Esophagus mucosa (tissue), 1 donor: Measurements from ENCODE around the gene ABCG2. TPM values are rescaled to one million over a fixed set of nuclear protein-coding genes. Genes with fewer than 3 reads are reported as not detected.
A peak's percentile ranks its signal among the peaks of the same experiment; 100 is the strongest.
"Not testable (repeated sequence)": the region's sequence is repeated elsewhere in the genome, so short reads cannot be mapped to it uniquely, and the experiment has no call there.

ENCODE experiments used
- ATAC-seq: fragments of 200-7000 bp; cut with Tn5 transposase; one replicate; pipeline ENCODE4 v1.9.1; 2020
- total RNA-seq: library from RNA; stranded (reverse); gene quantifications from one replicate; pipeline ENCODE4 v1.2.4, GENCODE V29; 2023
- donor health status: DM: yes; HTN: yes; CAD: no.

ABCG2 gene
- total RNA-seq, 1 donor from 2014 or later = 0.92 TPM

DNA sequence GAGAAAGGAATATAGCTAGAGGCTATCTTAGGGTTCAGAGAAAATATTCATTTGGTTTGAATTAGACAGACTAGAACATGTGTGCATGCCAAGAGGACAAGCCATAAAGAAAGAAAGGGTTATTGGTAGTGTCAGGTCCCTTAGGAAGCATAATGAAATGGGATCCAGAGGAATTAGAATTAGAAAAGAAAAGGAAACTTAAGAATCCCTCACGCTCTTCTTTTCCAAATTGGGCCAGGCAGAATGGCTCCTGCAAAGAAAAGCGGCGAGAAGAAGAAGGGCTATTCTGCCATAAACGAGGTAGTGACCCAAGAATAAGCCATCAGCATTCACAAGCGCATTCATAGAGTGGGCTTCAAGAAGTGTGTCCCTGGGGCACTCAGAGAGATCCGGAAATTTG is 4.9 kb upstream of the ABCG2 start:
- no peak for ATAC-seq

DNA sequence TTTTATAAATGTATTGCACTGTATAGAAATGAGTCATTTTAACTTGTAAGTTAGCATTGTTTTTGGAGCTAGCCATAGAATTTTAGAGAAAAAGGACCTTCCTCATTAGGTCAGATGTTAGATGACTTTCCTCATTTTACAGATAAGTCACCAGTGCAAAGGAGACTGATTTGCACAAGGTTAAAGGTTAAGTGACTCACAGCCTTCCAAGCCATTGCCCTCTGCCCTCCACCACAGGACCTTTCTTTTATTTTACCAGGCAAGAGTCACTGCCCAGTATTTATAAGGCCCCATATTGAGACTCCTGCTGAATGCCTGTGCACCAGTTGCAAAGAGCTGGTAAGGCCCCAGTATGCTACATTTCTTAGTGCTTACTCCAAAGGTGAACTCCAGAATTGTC is 4.2 kb upstream of the ABCG2 start:
- no peak for ATAC-seq

DNA sequence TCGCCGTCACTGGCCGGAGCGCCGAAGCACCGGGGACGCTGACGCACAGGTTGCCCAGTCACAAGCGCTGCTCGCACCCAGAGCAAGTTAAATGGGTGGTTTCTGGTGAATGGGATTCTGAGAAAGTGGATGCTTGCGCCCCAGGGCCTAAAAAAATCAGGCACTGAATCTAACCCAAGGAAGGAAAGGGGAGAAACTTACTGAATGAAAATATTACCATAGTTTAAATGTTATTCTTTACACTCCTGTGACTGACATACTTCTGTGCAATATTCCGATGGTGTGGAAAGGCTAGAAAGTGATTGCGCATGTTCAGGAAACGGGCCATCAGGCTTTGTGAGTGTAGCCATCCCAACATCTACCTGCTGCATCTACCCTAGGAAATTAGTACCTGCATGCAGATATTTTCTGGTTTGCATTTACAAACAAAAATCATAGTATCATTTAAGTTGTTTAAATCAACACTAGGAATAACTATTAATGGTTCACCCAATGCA is 838 bp upstream of the ABCG2 start:
- no peak for ATAC-seq

DNA sequence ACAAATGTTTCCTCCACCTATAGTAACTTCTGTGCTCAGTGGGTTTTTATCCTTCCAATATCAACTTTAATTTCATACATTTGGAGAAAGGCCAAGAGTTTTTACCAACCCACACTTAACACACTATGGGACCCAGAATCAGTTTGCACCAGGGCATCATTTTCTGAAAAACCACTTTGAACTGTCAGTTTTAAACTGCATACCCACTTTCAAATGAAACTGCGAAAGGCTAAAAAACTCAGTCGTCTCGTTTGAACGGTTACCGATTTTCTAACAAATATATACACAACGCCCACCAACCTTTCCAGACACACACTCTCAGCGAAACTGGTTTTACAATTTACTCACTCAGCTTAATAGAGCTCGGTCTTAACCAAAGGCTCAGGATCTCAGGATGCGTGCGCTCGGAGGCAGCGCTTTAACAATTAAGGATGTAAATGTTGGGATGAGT is 376 bp downstream of the ABCG2 start:
- peak; percentile 70 for ATAC-seq

DNA sequence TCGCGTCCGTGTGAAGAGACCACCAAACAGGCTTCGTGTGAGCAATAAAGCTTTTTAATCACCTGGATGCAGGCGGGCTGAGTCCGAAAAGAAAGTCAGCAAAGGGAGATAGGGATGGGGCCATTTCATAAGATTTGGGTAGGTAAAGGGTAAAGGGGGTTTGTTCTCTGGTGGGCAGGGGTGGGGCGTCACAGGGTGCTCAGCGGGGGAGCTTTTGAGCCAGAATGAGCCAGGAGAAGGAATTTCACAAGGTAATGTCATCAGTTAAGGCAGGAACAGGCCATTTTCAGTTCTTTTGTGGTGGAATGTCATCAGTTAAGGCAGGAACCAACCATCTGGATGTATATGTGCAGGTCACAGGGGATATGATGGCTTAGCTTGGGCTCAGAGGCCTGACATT is 6.1 kb downstream of the ABCG2 start:
- not testable (repeated sequence) for ATAC-seq

DNA sequence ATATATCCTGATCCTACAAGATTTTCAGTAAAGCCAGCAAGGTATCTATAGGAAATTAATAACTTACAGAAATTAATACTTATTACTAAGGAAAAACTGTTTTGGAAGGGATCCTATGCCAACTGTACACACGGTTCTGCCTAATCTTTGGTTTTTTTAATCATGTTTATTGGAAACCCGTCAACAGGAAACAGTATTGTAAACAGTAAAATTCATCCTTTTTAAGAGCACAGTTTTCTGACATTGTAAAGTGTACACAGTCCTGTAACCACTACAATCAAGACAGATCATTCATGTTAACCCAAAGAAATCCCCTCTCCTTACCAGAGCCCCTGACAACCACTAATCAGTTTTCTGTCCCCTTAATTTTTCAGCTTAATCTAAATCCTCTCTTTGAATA is 9.9 kb downstream of the ABCG2 start:
- ATAC-seq = no peak

DNA sequence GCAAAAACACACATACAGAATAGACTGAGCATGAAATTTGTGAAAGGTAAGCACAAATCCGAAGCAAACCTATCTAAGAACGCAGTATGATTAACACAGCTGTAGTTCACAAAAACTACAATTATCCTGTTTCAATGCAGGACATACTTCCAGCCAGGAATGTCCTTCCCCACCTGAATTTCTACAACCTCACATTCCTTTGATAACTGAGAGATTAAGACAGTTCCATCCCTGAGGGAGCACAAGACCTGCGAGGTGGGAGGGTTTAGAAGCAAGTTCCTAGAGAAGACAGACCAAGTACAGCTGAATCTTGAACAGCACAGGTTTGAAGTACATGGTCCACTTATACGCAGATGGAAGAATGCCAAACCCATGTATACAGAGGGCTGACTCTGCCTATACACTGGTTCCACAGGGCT is 10.6 kb downstream of the ABCG2 start:
- no peak for ATAC-seq

DNA sequence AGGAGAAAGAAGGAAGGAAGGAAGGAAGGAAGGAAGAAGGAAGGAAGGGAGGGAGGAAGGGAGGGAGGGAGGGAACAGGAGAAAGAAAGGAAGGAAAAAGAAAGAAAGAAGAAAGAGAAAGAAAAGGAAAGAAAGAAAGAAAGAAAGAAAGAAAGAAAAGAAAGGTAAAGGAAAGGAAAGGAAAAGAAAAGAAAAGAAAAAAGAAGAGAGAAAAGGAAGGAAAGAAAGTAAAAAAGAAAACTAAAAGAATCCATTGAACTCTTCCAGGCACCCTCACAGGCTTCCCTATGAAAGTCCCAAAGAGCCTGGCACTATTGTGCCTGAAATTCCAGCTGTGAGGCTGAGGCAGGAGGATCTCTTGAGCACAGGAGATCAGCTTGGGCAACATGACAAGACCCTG is 11.5 kb downstream of the ABCG2 start:
- no peak for ATAC-seq

DNA sequence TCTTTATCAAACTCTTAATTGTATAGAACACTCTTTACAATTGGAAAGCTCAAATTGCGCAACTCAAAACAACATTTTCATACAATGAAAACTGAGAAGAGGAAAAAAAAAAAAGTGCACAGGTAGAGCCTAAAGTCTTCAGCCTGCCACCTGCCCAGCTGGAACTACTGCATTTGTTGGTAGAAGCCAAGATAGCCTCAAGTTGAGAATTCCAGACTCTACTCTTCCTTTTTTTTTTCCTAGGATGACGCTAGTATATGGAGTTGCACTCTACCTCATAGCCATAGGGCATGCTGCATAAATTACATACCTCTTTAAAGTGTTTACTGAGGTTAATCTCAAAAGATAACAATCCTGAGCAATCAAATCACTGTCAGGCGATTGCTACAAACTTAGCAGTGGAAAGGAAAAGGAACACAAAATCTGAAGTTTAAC is 13.6 kb downstream of the ABCG2 start:
- ATAC-seq = peak; percentile 33

DNA sequence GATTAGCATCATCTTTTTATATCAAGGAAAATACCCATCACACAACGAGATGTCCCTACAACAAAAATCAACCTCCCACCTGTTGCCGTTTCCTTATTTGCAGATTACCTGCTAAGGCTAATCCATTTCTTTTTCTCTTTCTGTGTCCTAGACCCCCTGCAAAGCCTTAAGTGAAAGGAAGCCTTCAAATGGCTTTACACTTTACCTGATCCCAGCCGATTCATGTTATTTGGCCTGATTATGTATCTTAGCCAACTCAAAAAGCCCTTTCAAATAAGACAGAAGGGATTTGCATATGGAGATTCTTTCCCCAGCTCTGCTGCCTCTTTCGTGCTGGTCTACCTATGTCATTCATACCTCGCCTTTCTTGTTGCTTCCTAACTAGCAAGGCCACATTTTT is 14.4 kb downstream of the ABCG2 start:
- no peak for ATAC-seq

DNA sequence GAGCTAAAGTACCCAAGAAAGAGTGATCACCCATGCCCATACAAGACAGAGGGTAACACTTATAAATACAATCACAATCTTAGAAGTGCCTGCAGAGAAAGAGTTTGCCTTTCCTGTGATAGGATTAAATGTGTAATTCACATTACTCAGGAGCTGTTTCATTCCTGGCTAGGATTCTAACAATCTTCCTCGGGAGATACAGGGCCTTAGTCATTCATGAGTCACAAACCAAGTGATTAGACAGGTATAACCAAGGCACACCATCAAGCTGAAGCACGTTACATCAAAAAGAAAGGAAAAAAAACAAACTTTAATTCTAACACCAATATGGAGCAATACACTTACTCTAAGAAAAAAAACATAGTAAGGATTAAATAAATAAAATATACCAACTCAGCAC is 14.9 kb downstream of the ABCG2 start:
- peak; percentile 98 for ATAC-seq

DNA sequence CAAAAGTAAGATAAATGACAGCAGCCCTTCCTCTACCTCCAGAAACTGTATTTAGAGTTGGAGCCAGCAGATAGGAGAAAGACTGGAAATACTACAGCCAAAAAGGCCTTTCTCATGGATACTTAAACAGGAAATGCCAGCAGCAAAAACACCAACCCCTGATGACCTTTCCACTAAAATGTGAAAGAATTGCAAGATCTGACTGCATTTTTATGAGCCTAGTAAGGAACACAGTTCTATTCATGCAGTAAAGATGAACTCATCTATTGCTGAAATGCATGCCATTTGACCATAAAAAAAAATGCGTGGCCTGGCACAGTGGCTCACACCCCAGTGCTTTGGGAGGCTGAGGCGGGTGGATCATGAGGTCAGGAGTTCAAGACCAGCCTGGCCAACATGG is 19.9 kb downstream of the ABCG2 start:
- no peak for ATAC-seq

DNA sequence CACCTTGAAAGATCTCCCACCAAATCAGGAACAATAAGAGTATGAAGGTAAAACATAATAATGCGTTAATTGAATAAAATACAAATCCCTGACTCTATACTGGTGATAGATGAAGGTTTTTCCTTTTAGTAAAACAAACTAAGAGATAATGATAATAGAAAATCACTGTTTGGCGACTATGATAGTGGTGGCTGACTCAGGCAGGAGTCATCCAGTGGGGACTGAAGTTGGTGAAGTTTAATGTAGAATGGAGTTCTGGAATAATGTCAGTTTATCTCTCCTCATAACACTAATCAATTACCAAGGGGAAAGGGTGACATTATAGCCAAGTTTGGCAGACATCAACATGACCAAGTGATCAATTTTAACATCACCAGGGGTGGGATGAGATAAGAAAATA is 21.3 kb downstream of the ABCG2 start:
- ATAC-seq = no peak

DNA sequence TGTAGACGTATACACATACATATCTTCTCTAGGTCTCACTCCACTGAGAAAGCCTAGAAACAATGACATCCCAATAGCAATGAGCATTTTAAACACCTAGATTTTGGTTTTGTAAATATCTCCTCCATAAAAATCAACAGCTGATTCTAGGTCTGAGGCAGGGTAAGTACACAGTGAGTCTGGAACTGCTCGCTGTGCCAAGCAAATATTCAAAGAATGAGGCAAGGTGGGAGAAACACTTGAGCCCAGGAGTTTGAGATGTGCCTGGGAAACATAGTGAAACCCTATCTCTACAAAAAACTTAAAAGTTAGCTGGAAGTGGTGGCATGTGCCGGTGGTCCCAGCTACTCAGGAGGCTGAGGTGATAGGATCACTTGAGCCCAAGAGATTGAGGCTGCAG is 22.2 kb downstream of the ABCG2 start:
- no peak for ATAC-seq

DNA sequence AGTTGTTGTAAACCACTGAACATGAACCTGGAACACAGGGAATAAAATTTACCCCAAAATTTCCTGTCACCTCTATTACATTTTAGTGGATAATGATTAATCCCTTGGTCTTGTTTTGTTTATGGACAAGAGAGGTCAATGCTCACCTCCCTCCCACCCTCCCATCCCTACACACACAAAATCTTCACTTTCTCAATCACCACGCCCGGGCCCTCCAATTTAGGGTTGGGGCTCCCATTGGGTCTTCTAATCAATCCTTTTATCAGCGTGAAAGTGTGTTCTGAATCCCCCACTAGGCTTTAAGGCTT is 23.1 kb downstream of the ABCG2 start:
- no peak for ATAC-seq

DNA sequence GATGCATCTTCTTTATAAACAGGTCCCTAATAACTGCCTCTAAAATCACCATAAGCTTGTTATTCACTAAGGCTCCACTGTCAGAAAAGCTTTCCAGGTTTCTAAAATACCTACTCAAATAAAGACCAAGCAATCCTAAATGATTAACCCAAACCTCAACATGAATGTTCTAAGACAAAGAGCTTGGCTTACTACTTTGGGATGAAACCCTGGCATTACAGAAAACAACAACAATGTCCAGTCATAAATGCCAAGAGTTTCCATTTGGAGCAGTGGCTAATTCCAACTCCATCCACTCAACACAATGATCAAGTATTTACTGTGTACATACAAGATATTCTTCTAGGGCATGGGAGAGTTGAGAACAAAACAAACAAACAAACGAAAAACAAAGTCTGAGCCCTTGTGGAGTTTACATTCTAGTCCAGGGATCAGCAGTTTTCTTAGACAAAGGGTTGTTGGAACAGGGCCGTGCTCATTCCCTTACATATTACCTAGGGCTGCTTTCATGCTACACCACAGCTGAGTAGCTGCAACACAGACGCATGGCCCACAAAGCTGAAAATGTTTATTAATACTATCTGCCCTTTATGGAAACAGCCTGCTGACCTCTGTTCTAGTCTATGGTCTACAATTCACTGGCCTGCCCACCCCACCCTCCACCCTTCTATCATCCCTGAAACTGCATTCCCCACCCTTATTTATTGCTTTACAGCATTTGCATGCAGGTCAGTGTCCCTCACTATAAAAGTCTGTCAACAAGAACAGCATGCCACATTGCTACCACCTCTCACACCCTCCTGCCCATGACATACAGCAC is 23.7 kb downstream of the ABCG2 start:
- ATAC-seq = no peak

DNA sequence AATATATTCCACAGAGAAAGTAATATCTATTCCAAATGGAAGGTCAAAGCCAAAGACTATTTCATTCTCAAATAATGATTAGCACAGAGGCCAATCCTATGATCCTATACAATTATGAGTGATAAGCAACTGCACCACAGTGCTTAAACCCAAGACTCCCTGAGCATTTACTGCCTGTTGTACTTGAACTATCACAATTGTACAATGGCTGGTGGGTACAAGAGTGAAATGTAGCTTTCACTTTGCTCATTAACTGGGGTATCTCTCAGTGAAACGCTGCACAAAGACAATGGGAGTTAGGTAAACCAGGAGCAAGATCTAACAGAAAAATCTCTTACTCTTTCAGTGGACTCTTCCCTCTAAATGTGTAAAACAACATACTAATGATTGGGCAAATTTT is 24.3 kb downstream of the ABCG2 start:
- ATAC-seq = no peak

DNA sequence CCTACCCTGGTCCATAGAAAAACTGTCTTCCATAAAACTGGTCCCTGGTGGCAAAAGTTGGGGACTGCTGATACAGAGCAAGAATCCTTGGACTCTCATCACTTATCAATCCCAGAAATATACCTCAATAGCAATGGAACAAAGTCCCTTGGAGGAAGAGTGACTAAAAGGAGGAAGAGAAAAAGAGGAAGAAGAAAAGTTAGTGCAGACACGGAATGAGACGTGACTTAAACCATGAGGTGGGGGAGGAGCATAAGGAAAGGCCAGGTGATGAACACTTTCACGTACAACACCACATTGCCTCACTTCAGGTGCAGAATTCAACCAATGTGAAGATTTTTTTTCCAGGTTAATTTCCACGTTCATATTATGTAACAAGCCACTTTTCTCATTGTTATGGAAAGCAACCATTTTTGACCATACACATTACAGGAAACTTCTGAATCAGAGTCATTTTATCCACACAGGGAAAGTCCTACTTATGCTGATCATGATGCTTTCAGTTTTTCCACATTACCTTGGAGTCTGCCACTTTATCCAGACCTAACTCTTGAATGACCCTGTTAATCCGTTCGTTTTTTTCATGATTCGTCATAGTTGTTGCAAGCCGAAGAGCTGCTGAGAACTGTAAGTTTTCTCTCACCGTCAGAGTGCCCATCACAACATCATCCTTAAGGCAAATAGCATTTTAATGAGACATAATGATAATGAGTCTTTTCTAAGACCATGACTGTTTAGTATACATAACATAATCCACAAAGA is 27.7 kb downstream of the ABCG2 start:
- no peak for ATAC-seq

DNA sequence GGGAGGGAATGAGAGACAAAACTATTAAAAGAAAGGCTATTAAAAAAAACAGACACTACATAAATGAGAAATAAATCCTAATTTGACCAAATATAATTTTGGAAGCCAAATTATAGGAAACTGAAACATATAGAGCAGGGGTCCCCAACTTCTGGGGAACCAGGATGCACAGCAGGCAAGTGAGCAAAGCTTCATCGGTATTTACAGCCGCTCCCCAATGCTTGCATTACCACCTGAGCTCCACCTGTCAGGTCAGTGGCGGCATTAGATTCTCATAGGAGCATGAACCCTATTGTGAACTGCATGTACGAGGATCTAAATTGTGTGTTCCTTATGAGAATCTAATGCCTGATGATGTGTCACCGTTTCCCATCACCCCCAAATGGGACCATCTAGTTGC is 28.4 kb downstream of the ABCG2 start:
- ATAC-seq = no peak

DNA sequence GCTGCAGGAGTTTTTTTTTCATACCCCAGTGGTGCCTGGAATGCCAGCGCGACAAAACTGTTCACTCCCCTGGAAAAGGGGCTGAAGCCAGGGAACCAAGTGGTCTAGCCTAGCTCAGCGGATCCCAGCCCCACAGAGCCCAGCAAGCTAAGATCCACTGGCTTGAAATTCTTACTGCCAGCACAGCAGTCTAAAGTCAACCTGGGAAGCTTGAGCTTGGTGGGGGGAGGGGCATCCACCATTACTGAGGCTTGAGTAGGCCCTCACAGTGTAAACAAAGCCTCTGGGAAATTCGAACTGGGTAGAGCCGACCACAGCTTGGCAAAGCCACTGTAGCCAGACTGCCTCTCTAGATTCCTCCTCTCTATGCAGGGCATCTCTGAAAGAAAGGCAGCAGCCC is 36.2 kb downstream of the ABCG2 start:
- ATAC-seq = not testable (repeated sequence)

DNA sequence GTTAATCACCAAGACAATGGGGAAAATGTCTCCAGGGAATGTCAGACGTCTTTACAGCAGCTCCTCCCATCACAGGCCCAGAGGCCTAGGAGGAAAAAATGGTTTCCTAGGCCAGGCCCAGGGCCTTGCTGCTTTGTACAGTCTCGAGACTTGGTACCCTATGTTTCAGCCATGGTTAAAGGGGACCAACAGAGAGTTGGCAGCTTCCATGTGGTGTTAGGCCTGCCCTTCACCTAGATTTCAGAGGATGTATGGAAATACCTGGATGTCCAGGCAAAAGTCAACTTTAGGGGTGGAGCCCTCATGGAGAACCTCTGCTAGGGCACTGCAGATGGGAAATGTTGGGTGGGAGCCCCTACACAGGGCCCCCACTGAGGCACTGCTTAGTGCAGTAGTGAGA is 38.5 kb downstream of the ABCG2 start:
- ATAC-seq = no peak

DNA sequence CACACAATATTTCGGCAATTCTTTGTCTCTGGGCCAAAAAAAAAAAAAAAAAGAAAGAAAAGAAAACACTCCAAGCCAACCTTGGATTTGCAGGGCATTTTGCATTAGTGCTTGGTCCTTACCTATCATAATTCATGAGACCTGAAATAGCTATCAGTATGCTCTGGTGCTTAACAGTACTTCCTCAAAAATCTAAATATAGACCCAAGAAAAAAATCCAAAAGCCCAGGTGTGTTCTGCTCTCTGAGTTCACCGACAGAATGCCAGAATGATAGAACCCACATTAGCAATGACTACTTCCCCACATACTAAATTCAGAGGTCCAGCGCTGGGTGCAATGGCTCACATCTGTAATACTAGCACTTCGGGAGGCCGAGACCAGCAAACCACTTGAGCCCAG is 42.9 kb downstream of the ABCG2 start:
- ATAC-seq = no peak

DNA sequence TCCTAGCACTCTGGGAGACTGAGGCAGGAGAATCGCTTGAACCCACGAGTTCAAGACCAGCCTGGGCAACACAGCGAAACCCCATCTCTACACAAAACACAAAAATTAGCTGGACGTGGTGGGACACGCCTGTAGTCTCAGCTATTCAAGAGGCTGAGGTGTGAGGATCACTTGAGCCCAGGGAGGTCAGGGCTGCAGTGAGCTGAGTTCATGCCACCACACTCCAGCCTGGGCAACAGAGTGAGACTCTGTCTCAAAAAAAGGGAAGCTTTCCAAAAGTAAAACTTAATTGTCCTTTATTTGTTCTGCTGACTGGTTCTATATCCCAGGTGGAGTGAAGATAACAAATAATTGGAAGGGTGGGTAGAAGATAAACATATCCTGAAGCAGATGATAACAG is 45.6 kb downstream of the ABCG2 start:
- no peak for ATAC-seq

DNA sequence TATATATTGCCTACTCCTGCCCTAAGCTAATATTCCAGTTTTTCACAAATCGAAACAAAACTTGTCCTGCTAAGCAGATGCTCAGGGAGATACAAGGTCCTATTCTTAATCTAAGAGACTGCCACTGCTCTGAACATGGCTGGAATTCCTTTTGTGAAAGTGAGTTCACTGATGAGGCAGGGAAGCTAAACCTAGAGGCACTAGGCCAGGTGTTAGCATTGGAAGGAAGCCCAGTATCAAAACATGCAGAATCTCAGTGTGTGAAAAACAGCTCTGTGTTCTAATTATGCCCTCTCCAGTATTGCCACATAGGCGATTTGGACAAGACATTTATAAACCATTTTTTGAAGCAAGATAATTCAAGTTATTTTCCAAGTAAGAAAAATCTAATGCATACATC is 47.6 kb downstream of the ABCG2 start:
- no peak for ATAC-seq
